Measurements from ENCODE around the gene PIGU. TPM values are rescaled to one million over a fixed set of nuclear protein-coding genes. Genes with fewer than 3 reads are reported as not detected.

Gene PIGU
- total and polyA plus RNA-seq, 2 of the 13 experiments (the other 11 are each of a cell fraction or from before 2014, with no cell fraction given) = 45.5 to 231 TPM

DNA sequence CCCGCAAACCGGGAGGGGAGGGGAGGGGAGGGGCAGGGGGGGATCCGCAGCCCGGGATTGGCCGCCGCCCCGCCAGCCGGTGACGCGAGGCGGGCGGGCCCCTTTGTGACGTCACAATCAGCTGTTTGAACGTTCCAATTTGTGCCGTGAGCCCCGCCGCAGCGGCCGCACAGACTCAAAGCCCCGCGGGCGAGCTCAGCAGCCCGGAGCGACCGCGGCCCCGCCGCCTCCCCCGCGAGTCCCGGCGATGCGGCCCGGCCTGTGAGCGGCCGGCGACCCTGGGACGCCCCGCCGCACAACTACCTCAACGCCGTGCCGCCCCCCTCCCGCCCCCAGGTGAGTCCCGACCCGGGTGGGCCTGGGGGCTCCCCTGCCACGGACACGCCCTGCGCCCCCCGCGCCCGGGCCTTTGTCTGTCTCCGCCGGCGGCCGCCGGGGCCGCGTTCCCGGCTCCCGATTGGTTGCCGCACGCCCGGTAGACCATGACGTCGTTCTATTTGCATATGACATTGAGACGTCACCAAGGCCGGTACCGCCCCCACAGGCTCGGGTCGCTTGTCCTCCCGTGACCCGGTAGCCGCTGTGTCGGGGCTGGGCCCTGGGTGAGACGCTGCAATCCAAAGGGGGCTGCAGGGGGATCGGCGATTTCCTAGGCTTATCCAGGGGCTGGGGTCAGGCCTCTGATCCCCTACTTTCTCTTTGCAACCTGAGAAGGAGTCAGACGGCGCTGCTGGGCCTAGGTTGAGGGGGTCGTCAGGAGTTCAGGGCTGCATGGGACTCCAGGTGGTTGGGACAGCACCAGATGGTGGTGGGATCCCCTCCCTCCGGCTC, 27.5 kb upstream of the PIGU start, which contains the start of gene TP53INP2 (continued):
- TF ChIP-seq, protein P1, sequence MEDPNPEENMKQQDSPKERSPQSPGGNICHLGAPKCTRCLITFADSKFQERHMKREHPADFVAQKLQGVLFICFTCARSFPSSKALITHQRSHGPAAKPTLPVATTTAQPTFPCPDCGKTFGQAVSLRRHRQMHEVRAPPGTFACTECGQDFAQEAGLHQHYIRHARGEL (CRISPR knock-in tag; IDR thresholded peaks at IDR 0.05) = 0 out of 2 replicates have a peak, but pooled peaks have one; percentile 73
- TF ChIP-seq, protein P2, sequence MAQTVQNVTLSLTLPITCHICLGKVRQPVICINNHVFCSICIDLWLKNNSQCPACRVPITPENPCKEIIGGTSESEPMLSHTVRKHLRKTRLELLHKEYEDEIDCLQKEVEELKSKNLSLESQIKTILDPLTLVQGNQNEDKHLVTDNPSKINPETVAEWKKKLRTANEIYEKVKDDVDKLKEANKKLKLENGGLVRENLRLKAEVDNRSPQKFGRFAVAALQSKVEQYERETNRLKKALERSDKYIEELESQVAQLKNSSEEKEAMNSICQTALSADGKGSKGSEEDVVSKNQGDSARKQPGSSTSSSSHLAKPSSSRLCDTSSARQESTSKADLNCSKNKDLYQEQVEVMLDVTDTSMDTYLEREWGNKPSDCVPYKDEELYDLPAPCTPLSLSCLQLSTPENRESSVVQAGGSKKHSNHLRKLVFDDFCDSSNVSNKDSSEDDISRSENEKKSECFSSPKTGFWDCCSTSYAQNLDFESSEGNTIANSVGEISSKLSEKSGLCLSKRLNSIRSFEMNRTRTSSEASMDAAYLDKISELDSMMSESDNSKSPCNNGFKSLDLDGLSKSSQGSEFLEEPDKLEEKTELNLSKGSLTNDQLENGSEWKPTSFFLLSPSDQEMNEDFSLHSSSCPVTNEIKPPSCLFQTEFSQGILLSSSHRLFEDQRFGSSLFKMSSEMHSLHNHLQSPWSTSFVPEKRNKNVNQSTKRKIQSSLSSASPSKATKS (CRISPR knock-in tag; IDR thresholded peaks at IDR 0.05) = no peak; the same call in 1 of the 2 replicates
- TF ChIP-seq, protein P3, sequence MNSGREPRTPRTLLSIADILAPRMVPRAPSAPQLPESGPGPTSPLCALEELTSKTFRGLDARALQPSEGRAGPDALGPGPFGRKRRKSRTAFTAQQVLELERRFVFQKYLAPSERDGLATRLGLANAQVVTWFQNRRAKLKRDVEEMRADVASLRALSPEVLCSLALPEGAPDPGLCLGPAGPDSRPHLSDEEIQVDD (CRISPR knock-in tag; IDR thresholded peaks at IDR 0.05; ENCODE audit: borderline replicate concordance) = 0 out of 2 replicates have a peak, but pooled peaks have one; percentile 32
- TF ChIP-seq U2AF1 (optimal IDR thresholded peaks at IDR 0.05; ENCODE audit: low read depth, low read length) = no peak
- peak; percentile 60 for TF ChIP-seq TAF1 (CRISPR knock-in tag; IDR thresholded peaks at IDR 0.05)
- 0 out of 2 replicates have a peak, but pooled peaks have one; percentile 40 for TF ChIP-seq SSRP1 (CRISPR knock-in tag; IDR thresholded peaks at IDR 0.05)
- TF ChIP-seq, protein P4, sequence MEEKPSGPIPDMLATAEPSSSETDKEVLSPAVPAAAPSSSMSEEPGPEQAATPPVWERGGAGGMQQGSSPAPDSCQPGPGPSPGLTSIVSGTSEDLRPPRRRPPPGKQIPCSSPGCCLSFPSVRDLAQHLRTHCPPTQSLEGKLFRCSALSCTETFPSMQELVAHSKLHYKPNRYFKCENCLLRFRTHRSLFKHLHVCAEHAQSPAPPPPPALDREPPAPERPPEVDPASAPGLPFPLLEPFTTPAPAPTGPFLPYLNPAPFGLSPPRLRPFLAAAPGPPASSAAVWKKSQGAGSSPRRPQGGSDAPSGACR (CRISPR knock-in tag; IDR thresholded peaks at IDR 0.05) = no peak; the same call in 1 of the 2 replicates
- no peak for TF ChIP-seq HHEX (CRISPR knock-in tag; IDR thresholded peaks at IDR 0.05)
- TF ChIP-seq NR2F6 (IDR thresholded peaks at IDR 0.05) = peak; percentile 56
- TF ChIP-seq NR2F6 (CRISPR knock-in tag; IDR thresholded peaks at IDR 0.05) = peak; percentile 73
- TF ChIP-seq ZNF3 (CRISPR knock-in tag; IDR thresholded peaks at IDR 0.05) = no peak
- TF ChIP-seq TOE1 (CRISPR knock-in tag; IDR thresholded peaks at IDR 0.05) = 0 out of 2 replicates have a peak, but pooled peaks have one; percentile 7
- no peak for TF ChIP-seq ARHGAP35 (CRISPR knock-in tag; IDR thresholded peaks at IDR 0.05; ENCODE audit: borderline replicate concordance)
- TF ChIP-seq KAT7 (CRISPR knock-in tag; IDR thresholded peaks at IDR 0.05; ENCODE audit: borderline replicate concordance) = peak; percentile 87
- peak; percentile 34; the same call in 1 of the 2 replicates for TF ChIP-seq ZNF230 (CRISPR knock-in tag; IDR thresholded peaks at IDR 0.05)
- TF ChIP-seq ZNF253 (CRISPR knock-in tag; IDR thresholded peaks at IDR 0.05; ENCODE audit: borderline replicate concordance) = 0 out of 2 replicates have a peak, but pooled peaks have one; percentile 18
- TF ChIP-seq NFKB2 (CRISPR knock-in tag; IDR thresholded peaks at IDR 0.05; ENCODE audit: borderline replicate concordance) = peak; percentile 67; the same call in 1 of the 2 replicates
- TF ChIP-seq MED1 (CRISPR knock-in tag; IDR thresholded peaks at IDR 0.05) = peak; percentile 48; the same call in 1 of the 2 replicates
- TF ChIP-seq ZC3H13 (CRISPR knock-in tag; IDR thresholded peaks at IDR 0.05) = no peak
- no peak for TF ChIP-seq ZNF550 (CRISPR knock-in tag; IDR thresholded peaks at IDR 0.05; ENCODE audit: borderline replicate concordance)
- TF ChIP-seq SETDB1 (CRISPR knock-in tag; IDR thresholded peaks at IDR 0.05; ENCODE audit: borderline replicate concordance) = no peak
- TF ChIP-seq GATA4 (IDR thresholded peaks at IDR 0.05; ENCODE audit: borderline replicate concordance, low read depth) = peak; percentile 35; the same call in 1 of the 2 replicates
- no peak for TF ChIP-seq LCORL (IDR thresholded peaks at IDR 0.05)
- no peak for TF ChIP-seq LCORL (CRISPR knock-in tag; IDR thresholded peaks at IDR 0.05)
- TF ChIP-seq, protein P5, sequence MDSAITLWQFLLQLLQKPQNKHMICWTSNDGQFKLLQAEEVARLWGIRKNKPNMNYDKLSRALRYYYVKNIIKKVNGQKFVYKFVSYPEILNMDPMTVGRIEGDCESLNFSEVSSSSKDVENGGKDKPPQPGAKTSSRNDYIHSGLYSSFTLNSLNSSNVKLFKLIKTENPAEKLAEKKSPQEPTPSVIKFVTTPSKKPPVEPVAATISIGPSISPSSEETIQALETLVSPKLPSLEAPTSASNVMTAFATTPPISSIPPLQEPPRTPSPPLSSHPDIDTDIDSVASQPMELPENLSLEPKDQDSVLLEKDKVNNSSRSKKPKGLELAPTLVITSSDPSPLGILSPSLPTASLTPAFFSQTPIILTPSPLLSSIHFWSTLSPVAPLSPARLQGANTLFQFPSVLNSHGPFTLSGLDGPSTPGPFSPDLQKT (CRISPR knock-in tag; IDR thresholded peaks at IDR 0.05; ENCODE audit: borderline replicate concordance) = no peak; the same call in 1 of the 2 replicates
- TF ChIP-seq HNRNPK (IDR thresholded peaks at IDR 0.05; ENCODE audit: low read depth, low read length, poor library complexity, severe bottlenecking) = peak; percentile 100
- TF ChIP-seq ZNF260 (CRISPR knock-in tag; IDR thresholded peaks at IDR 0.05; ENCODE audit: borderline replicate concordance, low read depth) = no peak
